CD4-positive, alpha-beta T cell (primary cell): ENCODE results near the gene MAGEA4. TPM values are rescaled to one million over a fixed set of nuclear protein-coding genes. Genes with fewer than 3 reads are reported as not detected.

Source experiments
- ATAC-seq: fragments of 200-7000 bp; cut with Tn5 transposase; one replicate; pipeline ENCODE4 v1.10.0; 2022; ENCODE audit warnings: mild to moderate bottlenecking; ENCODE audit not compliant: poor library complexity
- CTCF ChIA-PET: fragments of 350-600 bp; sonication (Branson Sonifier 250); formaldehyde crosslinking; loops from one replicate; lab custom pipeline; 2021; ENCODE audit warnings: antibody characterized with exemption, inconsistent platforms; lab: Charles Lee
- POLR2A ChIA-PET: fragments of 350-600 bp; sonication (Branson Sonifier 250); formaldehyde crosslinking; loops from one replicate; lab custom pipeline; 2021; ENCODE audit warnings: antibody characterized with exemption, inconsistent platforms; lab: Charles Lee
- DNase-seq, 14 experiments: peaks; one replicate each; pipeline ENCODE4 v3.0.0-alpha.2; 2013 to 2020; ENCODE audit warnings: mixed read lengths in 2 of 14
- H3K27ac ChIP-seq, 2 donors: one replicate each; pipeline versions ENCODE4 v1.5.1 to v1.7.0; 2013; ENCODE audit warnings: low read length in 2 of 2, low read depth in 1 of 2, mild to moderate bottlenecking in 1 of 2
- H3K27me3 ChIP-seq, 2 experiments: 1 replicate in 1 of 2; 2 replicates in 1 of 2; pipeline versions ENCODE4 v1.6.1 to v1.7.0; 2013; ENCODE audit warnings: low read length in 2 of 2, control low read depth in 1 of 2, mild to moderate bottlenecking in 1 of 2, moderate library complexity in 1 of 2; ENCODE audit not compliant: insufficient read depth in 2 of 2, control insufficient read depth in 1 of 2
- H3K36me3 ChIP-seq: one replicate; pipeline ENCODE4 v1.6.1; 2013; ENCODE audit warnings: low read length, control low read depth; ENCODE audit not compliant: insufficient read depth
- H3K4me1 ChIP-seq: one replicate; pipeline ENCODE4 v1.6.1; 2013; ENCODE audit warnings: low read length, control low read depth; ENCODE audit not compliant: insufficient read depth
- H3K4me3 ChIP-seq: one replicate; pipeline ENCODE4 v1.5.1; 2013; ENCODE audit warnings: mild to moderate bottlenecking, low read length, moderate library complexity
- H3K9me3 ChIP-seq, 2 experiments: 1 replicate in 1 of 2; 2 replicates in 1 of 2; pipeline versions ENCODE4 v1.6.1 to v1.7.0; 2013; ENCODE audit warnings: low read length in 2 of 2, mild to moderate bottlenecking in 2 of 2, control low read depth in 1 of 2, moderate library complexity in 1 of 2; ENCODE audit not compliant: control insufficient read depth in 1 of 2, insufficient read depth in 1 of 2
- H3K27ac Mint-ChIP-seq: one replicate; pipeline ENCODE4 v1.8.0; 2020; ENCODE audit warnings: mixed read lengths
- H3K27me3 Mint-ChIP-seq: one replicate; pipeline ENCODE4 v1.8.0; 2021; ENCODE audit warnings: mixed read lengths
- H3K36me3 Mint-ChIP-seq: one replicate; pipeline ENCODE4 v1.8.0; 2021; ENCODE audit warnings: low read depth, mixed read lengths
- H3K4me1 Mint-ChIP-seq: one replicate; pipeline ENCODE4 v1.8.0; 2021; ENCODE audit warnings: low read depth, mixed read lengths
- H3K4me3 Mint-ChIP-seq: one replicate; pipeline ENCODE4 v1.8.0; 2020; ENCODE audit warnings: mild to moderate bottlenecking, mixed read lengths
- H3K9me3 Mint-ChIP-seq: one replicate; pipeline ENCODE4 v1.8.0; 2020; ENCODE audit warnings: mixed read lengths
- CTCF ChIP-seq: fragments of 200-600 bp; IDR thresholded peaks from one replicate; pipeline ENCODE4 v1.8.0; 2022; ENCODE audit warnings: antibody characterized with exemption, mild to moderate bottlenecking
- intact Hi-C, 2 experiments: fragments of 100-400 bp; cut with DNase I in 1 of 2; cut with micrococcal nuclease in 1 of 2; formaldehyde crosslinking; loops; one replicate each; pipeline versions ENCODE4 v1.15.1 to v1.9.0; 2023 to 2025; cut with DNase I, micrococcal nuclease
- total RNA-seq, 174 experiments: library from RNA in 2 of 174; stranded (reverse) in 2 of 174; gene quantifications; one replicate each; pipeline ENCODE4 v1.2.3 and lab custom pipeline; 2021 to 2026

The MAGEA4 gene
- total RNA-seq, 2 experiments from 2014 or later, result not detected

- Mint-ChIP-seq H3K27me3 (no peaks in the 10 kb centered on the region), H3K9me3 (no peaks in the 10 kb centered on the region)
- no peaks in the 10 kb centered on the region for H3K36me3 ChIP-seq
Measured at GRCh38 chrX:151896734-151897474, 15.8 kb upstream of the MAGEA4 start.

GRCh38 chrX:151899622-151900021 is 13.1 kb upstream of the MAGEA4 start:
- H3K36me3 Mint-ChIP-seq, result no peaks in the 10 kb centered on the region
- no peaks in the 10 kb centered on the region for H3K27me3 Mint-ChIP-seq
- POLR2A ChIA-PET, result no interaction called here
- H3K27ac Mint-ChIP-seq, result no peak overlapping the region
- Histone ChIP-seq H3K27ac (no peak overlapping the region), H3K27me3 (no peaks in the 10 kb centered on the region), H3K36me3 (no peaks in the 10 kb centered on the region), H3K4me1 (no peaks in the 10 kb centered on the region), H3K9me3 (no peaks in the 10 kb centered on the region), H3K4me3 (no peak overlapping the region)
- DNase-seq (no peak), ATAC-seq (no peak)
- TF ChIP-seq CTCF, result no peak
- CTCF ChIA-PET, result no interaction called here
- intact Hi-C loops, result no loop called here
- H3K4me1 Mint-ChIP-seq, result no peaks in the 10 kb centered on the region
- H3K4me3 Mint-ChIP-seq, result no peak overlapping the region
- H3K9me3 Mint-ChIP-seq, result no peaks in the 10 kb centered on the region

More at GRCh38 chrX:151896734-151897474, 15.8 kb upstream of the MAGEA4 start:
- Histone ChIP-seq H3K4me1 (no peaks in the 10 kb centered on the region), H3K4me3 (no peak overlapping the region), H3K27me3 (no peaks in the 10 kb centered on the region), H3K9me3 (no peaks in the 10 kb centered on the region), H3K27ac (no peak overlapping the region)
- ChIA-PET POLR2A (no interaction called here), CTCF (no interaction called here)
- ATAC-seq (no peak), DNase-seq (no peak)
- Mint-ChIP-seq H3K27ac (no peak overlapping the region), H3K4me1 (no peaks in the 10 kb centered on the region), H3K4me3 (no peak overlapping the region), H3K36me3 (no peaks in the 10 kb centered on the region)
- TF ChIP-seq CTCF, result no peak
- intact Hi-C loops, result no loop called here

- Mint-ChIP-seq H3K4me1 (no peaks in the 10 kb centered on the region), H3K9me3 (no peaks in the 10 kb centered on the region), H3K36me3 (no peaks in the 10 kb centered on the region), H3K27me3 (no peaks in the 10 kb centered on the region), H3K27ac (no peak overlapping the region), H3K4me3 (no peak overlapping the region)
- H3K27me3 ChIP-seq, result no peaks in the 10 kb centered on the region
- ChIA-PET CTCF (no interaction called here), POLR2A (no interaction called here)
- no peaks in the 10 kb centered on the region for H3K36me3 ChIP-seq
- H3K4me3 ChIP-seq, result no peak overlapping the region
- H3K4me1 ChIP-seq, result no peaks in the 10 kb centered on the region
- no peak for TF ChIP-seq CTCF
- ATAC-seq (no peak), DNase-seq (no peak)
- intact Hi-C loops, result no loop called here
- H3K9me3 ChIP-seq, result no peaks in the 10 kb centered on the region
- no peak overlapping the region for H3K27ac ChIP-seq
Measured at GRCh38 chrX:151901826-151902225, 10.9 kb upstream of the MAGEA4 start.
